HepG2 (cell line): Measurements from ENCODE around the gene PDZRN4.
"Not testable (repeated sequence)": the region's sequence is repeated elsewhere in the genome, so short reads cannot be mapped to it uniquely, and the experiment has no call there.

ENCODE experiments used
- ARNT ChIP-seq: fragments of 450-650 bp; IDR thresholded peaks from 2 replicates; pipeline ENCODE4 v1.6.1; 2017
- CHD2 ChIP-seq: IDR thresholded peaks from 2 replicates; pipeline ENCODE4 v1.6.1; 2011; ENCODE audit warnings: low read depth, low read length, improper control_type of control experiment
- EP300 ChIP-seq, 3 experiments: sonication (generic) in 1 of 3; formaldehyde crosslinking in 1 of 3; IDR thresholded peaks; 2 replicates each; pipeline versions ENCODE4 v1.5.1 to v1.6.1; 2011 to 2020; ENCODE audit warnings: low read depth in 2 of 3, low read length in 2 of 3, borderline replicate concordance in 1 of 3, improper control_type of control experiment in 1 of 3, mild to moderate bottlenecking in 1 of 3, missing genetic modification reagents in 1 of 3, moderate library complexity in 1 of 3
- HNF4G ChIP-seq, 2 experiments: sonication (generic) in 1 of 2; formaldehyde crosslinking in 1 of 2; IDR thresholded peaks; 2 replicates each; pipeline versions ENCODE4 v1.4.0 to v1.6.1; 2011 to 2020; ENCODE audit warnings: borderline replicate concordance in 2 of 2, low read depth in 2 of 2, mild to moderate bottlenecking in 2 of 2, low read length in 1 of 2, missing genetic modification reagents in 1 of 2, moderate library complexity in 1 of 2
- MAFF ChIP-seq: IDR thresholded peaks from 2 replicates; pipeline ENCODE4 v1.6.1; 2011; ENCODE audit warnings: low read depth, low read length, improper control_type of control experiment
- REST ChIP-seq, 2 experiments: IDR thresholded peaks; 2 replicates each; pipeline ENCODE4 v1.6.1; 2011 to 2012; ENCODE audit warnings: low read length in 2 of 2, borderline replicate concordance in 1 of 2, low read depth in 1 of 2, mild to moderate bottlenecking in 1 of 2, moderate library complexity in 1 of 2
- ZNF354B ChIP-seq: sonication (generic); formaldehyde crosslinking; IDR thresholded peaks from 2 replicates; pipeline ENCODE4 v1.8.0; 2022; ENCODE audit warnings: mild to moderate bottlenecking, missing genetic modification reagents
- ZNF441 ChIP-seq: sonication (generic); formaldehyde crosslinking; IDR thresholded peaks from 2 replicates; pipeline ENCODE4 v1.7.0; 2021; ENCODE audit warnings: missing genetic modification reagents, borderline replicate concordance
- TF ChIP-seq, protein P1 (sequence below), 2 experiments: sonication (generic) in 1 of 2; formaldehyde crosslinking in 1 of 2; IDR thresholded peaks; 2 replicates each; pipeline versions ENCODE4 v1.6.1 to v1.9.0; 2014 to 2022; ENCODE audit warnings: antibody characterized with exemption in 1 of 2, borderline replicate concordance in 1 of 2, inconsistent platforms in 1 of 2, low read depth in 1 of 2, missing genetic modification reagents in 1 of 2
- TF ChIP-seq, protein P2 (sequence below): sonication (generic); formaldehyde crosslinking; IDR thresholded peaks from 2 replicates; pipeline ENCODE4 v1.5.0; 2020; ENCODE audit warnings: mild to moderate bottlenecking, missing genetic modification reagents, moderate library complexity
- TF ChIP-seq, protein P3 (sequence below): IDR thresholded peaks from 2 replicates; pipeline ENCODE4 v1.6.1; 2016; ENCODE audit warnings: low read depth, borderline replicate concordance
- TF ChIP-seq, protein P4 (sequence below): sonication (generic); formaldehyde crosslinking; IDR thresholded peaks from 2 replicates; pipeline ENCODE4 v1.4.0; 2020; ENCODE audit warnings: missing genetic modification reagents

DNA sequence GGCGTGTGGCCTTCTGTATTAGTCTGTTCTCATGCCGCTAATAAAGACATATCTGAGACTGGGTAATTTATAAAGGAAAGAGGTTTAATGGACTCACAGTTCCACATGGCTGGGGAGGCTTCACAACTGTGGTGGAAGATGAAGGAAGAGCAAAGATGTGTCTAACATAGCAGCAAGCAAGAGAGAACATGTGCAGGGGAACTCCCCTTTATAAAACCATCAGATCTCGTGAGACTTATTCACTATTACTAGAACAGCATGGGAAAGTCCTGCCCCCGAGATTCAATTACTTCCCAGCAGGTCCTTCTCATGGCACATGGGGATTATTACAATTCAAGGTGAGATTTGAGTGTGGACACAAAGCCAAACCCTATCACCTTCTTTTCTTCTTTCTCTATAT lies 124.3 kb downstream of the PDZRN4 start:
- TF ChIP-seq REST (IDR thresholded peaks at IDR 0.05; ENCODE audit: borderline replicate concordance in 1 of 2, low read depth in 1 of 2, low read length in 2 of 2); CHD2; EP300 (IDR thresholded peaks at IDR 0.05; ENCODE audit: low read depth in 2 of 2, low read length in 2 of 2); EP300 (CRISPR knock-in tag; IDR thresholded peaks at IDR 0.05; ENCODE audit: borderline replicate concordance); ZNF354B (CRISPR knock-in tag); ARNT; MAFF; HNF4G (IDR thresholded peaks at IDR 0.05; ENCODE audit: borderline replicate concordance, low read depth, low read length); HNF4G (CRISPR knock-in tag; IDR thresholded peaks at IDR 0.05; ENCODE audit: borderline replicate concordance, low read depth); ZNF441 (CRISPR knock-in tag): not testable (repeated sequence)
- TF ChIP-seq, protein P1, sequence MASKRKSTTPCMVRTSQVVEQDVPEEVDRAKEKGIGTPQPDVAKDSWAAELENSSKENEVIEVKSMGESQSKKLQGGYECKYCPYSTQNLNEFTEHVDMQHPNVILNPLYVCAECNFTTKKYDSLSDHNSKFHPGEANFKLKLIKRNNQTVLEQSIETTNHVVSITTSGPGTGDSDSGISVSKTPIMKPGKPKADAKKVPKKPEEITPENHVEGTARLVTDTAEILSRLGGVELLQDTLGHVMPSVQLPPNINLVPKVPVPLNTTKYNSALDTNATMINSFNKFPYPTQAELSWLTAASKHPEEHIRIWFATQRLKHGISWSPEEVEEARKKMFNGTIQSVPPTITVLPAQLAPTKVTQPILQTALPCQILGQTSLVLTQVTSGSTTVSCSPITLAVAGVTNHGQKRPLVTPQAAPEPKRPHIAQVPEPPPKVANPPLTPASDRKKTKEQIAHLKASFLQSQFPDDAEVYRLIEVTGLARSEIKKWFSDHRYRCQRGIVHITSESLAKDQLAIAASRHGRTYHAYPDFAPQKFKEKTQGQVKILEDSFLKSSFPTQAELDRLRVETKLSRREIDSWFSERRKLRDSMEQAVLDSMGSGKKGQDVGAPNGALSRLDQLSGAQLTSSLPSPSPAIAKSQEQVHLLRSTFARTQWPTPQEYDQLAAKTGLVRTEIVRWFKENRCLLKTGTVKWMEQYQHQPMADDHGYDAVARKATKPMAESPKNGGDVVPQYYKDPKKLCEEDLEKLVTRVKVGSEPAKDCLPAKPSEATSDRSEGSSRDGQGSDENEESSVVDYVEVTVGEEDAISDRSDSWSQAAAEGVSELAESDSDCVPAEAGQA (IDR thresholded peaks at IDR 0.05; ENCODE audit: low read depth), result not testable (repeated sequence)
- TF ChIP-seq, protein P1 (CRISPR knock-in tag; IDR thresholded peaks at IDR 0.05; ENCODE audit: borderline replicate concordance), result not testable (repeated sequence)
- TF ChIP-seq, protein P2, sequence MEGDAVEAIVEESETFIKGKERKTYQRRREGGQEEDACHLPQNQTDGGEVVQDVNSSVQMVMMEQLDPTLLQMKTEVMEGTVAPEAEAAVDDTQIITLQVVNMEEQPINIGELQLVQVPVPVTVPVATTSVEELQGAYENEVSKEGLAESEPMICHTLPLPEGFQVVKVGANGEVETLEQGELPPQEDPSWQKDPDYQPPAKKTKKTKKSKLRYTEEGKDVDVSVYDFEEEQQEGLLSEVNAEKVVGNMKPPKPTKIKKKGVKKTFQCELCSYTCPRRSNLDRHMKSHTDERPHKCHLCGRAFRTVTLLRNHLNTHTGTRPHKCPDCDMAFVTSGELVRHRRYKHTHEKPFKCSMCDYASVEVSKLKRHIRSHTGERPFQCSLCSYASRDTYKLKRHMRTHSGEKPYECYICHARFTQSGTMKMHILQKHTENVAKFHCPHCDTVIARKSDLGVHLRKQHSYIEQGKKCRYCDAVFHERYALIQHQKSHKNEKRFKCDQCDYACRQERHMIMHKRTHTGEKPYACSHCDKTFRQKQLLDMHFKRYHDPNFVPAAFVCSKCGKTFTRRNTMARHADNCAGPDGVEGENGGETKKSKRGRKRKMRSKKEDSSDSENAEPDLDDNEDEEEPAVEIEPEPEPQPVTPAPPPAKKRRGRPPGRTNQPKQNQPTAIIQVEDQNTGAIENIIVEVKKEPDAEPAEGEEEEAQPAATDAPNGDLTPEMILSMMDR (CRISPR knock-in tag), result not testable (repeated sequence)
- TF ChIP-seq, protein P3, sequence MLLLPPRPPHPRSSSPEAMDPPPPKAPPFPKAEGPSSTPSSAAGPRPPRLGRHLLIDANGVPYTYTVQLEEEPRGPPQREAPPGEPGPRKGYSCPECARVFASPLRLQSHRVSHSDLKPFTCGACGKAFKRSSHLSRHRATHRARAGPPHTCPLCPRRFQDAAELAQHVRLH, result not testable (repeated sequence)
- TF ChIP-seq, protein P4, sequence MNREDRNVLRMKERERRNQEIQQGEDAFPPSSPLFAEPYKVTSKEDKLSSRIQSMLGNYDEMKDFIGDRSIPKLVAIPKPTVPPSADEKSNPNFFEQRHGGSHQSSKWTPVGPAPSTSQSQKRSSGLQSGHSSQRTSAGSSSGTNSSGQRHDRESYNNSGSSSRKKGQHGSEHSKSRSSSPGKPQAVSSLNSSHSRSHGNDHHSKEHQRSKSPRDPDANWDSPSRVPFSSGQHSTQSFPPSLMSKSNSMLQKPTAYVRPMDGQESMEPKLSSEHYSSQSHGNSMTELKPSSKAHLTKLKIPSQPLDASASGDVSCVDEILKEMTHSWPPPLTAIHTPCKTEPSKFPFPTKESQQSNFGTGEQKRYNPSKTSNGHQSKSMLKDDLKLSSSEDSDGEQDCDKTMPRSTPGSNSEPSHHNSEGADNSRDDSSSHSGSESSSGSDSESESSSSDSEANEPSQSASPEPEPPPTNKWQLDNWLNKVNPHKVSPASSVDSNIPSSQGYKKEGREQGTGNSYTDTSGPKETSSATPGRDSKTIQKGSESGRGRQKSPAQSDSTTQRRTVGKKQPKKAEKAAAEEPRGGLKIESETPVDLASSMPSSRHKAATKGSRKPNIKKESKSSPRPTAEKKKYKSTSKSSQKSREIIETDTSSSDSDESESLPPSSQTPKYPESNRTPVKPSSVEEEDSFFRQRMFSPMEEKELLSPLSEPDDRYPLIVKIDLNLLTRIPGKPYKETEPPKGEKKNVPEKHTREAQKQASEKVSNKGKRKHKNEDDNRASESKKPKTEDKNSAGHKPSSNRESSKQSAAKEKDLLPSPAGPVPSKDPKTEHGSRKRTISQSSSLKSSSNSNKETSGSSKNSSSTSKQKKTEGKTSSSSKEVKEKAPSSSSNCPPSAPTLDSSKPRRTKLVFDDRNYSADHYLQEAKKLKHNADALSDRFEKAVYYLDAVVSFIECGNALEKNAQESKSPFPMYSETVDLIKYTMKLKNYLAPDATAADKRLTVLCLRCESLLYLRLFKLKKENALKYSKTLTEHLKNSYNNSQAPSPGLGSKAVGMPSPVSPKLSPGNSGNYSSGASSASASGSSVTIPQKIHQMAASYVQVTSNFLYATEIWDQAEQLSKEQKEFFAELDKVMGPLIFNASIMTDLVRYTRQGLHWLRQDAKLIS (CRISPR knock-in tag), result not testable (repeated sequence)
